LNCaP clone FGC (cell line): ENCODE results near the gene TPCN2.
"Not testable (repeated sequence)": the region's sequence is repeated elsewhere in the genome, so short reads cannot be mapped to it uniquely, and the experiment has no call there.

ENCODE experiments used
- DNase-seq: peaks from one replicate; pipeline ENCODE4 v3.0.0-alpha.2; 2011; ENCODE audit warnings: low read depth
- H3K4me3 ChIP-seq: 2 replicates; pipeline ENCODE4 v1.5.1; 2011; ENCODE audit warnings: mild to moderate bottlenecking, low read depth, low read length, control low read depth
- TF ChIP-seq, protein P1 (sequence below): IDR thresholded peaks from 2 replicates; pipeline ENCODE4 v1.5.1; 2012; ENCODE audit warnings: mild to moderate bottlenecking; ENCODE audit not compliant: control insufficient read depth, insufficient read depth; ENCODE audit errors: extremely low read depth

TPCN2 gene

DNA sequence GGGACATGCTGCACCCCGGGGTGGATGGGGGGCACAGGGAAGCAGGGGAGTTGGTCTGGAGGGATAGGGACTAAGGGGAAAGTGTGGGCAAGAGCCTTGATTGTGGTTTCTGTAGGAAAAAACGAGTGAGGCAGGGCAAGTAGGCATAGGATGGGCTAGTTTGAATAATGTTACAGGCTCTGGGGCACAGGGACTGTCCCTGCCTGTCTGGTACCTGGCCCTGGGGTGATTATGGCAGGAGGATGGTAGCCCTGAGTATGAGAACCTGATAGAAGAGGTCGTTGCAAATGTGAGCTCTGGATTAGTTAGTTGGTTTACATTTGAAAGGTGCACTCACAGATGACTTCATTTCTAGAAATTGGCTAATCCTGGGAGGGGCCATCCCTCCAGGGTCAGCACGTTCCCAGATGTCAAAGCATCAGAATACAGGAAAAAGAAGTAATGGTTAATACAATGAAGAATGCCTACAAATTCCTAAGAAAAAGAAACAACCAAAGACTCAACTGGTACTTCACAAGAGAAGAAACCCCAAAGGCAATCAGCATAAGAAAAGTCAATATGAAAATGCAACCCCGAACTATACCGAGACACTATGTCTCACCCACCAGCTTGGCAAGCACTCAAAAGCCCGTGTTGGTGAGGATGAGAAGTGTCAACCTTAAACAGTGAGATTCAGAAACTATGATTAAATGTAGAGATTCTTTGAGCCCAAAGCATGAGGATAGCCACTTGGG is 95.8 kb downstream of the TPCN2 start:
- no peak overlapping the region for H3K4me3 ChIP-seq
- TF ChIP-seq, protein P1, sequence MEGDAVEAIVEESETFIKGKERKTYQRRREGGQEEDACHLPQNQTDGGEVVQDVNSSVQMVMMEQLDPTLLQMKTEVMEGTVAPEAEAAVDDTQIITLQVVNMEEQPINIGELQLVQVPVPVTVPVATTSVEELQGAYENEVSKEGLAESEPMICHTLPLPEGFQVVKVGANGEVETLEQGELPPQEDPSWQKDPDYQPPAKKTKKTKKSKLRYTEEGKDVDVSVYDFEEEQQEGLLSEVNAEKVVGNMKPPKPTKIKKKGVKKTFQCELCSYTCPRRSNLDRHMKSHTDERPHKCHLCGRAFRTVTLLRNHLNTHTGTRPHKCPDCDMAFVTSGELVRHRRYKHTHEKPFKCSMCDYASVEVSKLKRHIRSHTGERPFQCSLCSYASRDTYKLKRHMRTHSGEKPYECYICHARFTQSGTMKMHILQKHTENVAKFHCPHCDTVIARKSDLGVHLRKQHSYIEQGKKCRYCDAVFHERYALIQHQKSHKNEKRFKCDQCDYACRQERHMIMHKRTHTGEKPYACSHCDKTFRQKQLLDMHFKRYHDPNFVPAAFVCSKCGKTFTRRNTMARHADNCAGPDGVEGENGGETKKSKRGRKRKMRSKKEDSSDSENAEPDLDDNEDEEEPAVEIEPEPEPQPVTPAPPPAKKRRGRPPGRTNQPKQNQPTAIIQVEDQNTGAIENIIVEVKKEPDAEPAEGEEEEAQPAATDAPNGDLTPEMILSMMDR: no peak
- DNase-seq: no peak

DNA sequence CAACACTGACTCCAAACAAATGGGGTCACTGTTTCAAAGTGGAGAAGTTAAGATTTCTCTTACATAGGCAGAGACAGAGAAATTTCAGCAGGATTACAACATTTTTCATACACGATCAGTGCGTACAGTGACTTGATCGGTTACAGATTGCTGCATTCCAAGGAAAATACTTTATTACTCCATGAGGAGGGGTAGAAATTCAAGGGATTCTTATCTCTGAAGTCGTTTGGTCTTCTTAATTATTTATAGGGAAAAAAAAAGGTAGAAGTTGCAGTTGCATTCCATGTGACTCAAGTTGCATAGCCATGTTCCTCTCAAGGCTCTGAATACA is 96.3 kb downstream of the TPCN2 start:
- TF ChIP-seq, protein P1: no peak

DNA sequence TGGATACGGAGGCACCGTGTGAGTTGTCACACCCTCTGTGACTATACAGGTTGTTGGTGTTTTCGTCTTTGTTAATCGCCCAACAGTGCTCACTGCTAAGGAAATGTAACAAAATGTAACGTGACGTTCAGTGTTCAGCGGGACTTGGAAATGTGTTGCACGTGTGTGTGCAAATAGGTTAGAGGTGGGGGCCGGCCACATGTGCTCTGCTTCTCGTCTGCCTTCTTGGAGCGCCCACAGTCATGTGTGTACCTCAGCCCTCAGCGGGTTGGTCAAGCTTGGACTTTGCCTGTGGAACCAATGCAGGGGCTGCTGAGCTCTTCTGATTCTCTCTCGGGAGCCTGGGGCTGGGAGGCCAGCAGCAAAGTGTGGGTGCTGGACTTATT is 99.6 kb downstream of the TPCN2 start:
- H3K4me3 ChIP-seq: no peak overlapping the region
- TF ChIP-seq, protein P1: no peak
- DNase-seq: no peak

More for the DNA sequence above, 96.3 kb downstream of the TPCN2 start:
- no peak overlapping the region for H3K4me3 ChIP-seq
- DNase-seq: no peak

DNA sequence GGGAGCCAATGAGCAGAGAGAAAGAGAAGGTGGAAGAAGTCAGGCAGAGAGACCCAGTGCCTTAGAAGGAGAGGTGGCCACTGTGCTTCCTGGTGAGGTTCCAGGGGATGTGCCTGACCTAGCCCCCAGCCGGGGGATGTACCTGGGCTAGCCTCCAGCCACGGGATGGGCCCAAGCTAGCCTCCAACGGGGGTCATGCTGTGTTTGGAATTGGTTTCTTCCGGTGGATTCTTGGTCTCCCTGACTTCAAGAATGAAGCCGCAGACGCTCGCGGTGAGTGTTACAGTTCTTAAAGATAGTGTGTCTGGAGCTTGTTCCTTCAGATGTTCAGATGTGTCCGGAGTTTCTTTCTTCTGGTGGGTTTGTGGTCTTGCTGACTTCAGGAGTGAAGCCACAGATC is 100.1 kb downstream of the TPCN2 start:
- no peak overlapping the region for H3K4me3 ChIP-seq
- TF ChIP-seq, protein P1: no peak
- no peak for DNase-seq

DNA sequence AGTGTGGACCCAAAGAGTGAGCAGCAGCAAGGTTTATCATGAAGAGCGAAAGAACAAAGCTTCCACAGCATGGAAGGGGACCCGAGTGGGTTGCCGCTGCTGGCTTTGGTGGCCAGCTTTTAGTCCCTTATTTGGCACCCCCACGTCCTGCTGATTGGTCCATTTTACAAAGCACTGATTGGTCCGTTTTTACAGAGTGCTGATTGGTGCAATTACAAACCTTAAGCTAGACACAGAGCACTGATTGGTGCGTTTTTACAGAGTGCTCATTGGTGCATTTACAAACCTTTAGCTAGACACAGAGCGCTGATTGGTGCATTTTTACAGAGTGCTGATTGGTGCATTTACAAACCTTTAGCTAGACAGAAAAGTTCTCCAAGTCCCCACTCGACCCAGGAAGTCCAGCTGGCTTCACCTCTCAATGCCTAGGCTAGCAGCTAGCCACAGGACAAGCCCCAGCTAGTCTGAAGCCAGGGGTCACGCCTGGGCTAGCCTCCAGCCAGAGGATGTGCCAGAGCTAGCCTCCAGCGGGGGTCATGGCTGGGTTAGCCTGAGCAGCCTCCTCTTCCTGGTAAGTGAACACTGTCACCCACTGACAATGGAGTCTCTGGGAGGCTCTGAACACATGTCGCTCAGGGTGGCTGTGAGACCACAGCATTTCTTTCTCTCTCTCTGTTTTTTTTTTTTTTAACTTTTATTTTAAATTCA is 100.8 kb downstream of the TPCN2 start:
- H3K4me3 ChIP-seq, DNase-seq: not testable (repeated sequence)

DNA sequence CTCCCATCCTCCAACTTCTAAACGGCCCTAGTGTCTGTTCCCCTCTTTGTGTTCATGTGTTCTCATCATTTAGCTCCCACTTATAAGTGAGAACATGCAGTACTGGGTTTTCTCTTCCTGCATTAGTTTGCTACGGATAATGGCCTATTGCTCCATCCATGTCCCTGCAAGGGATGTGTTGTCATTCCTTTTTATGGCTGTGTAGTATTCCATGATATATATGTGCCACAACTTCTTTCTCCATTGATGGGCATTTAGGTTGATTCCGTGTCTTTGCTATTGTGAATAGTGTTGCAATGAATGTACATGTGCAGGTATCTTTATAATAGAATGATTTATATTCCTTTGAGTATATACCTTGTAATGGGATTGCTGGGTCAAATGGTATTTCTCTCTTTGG is 101.4 kb downstream of the TPCN2 start:
- DNase-seq: no peak
- TF ChIP-seq, protein P1: no peak
- H3K4me3 ChIP-seq: no peak overlapping the region

DNA sequence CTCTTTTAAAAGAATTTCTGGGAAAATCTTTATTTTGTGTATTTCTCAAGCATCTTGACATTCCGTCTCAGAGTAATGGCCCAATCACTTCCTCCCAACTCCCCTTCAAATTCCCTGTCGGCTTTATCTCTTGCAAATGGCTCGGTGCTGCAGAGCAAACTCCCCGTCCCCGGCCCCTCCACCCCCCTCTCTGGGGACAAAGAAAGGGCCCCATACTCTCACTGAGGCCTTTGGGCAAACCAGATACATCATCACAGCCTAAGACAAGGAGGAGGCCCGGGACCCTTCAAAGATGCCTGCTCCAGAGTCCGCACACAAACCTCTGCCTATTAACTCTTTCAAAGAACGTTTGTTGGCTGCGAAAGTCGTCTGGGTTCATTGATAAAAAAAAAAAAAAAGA is 103.1 kb downstream of the TPCN2 start:
- DNase-seq: no peak
- H3K4me3 ChIP-seq: no peak overlapping the region
- TF ChIP-seq, protein P1: no peak
